ENCODE measurements around the gene SLC41A3.

DNA sequence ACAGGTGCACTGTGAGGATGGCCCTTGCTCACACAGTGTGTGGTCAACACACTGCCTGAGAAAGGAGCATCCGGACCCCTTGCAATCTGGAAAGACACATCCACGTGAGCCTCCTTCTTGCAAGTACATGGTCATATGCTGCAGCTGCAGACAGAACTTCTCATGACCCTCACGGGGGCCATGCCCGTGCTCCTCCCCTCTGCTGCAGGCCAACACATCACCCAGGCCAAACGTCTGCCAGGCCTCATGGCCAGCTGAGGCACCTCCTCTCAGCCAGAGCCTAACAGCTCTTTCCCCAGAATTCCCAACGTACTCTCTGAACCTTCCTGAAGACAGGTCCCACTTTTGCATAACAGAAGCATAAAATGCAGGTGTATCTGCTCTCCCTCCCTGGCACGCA, 25.3 kb downstream of the SLC41A3 start:
- TF ChIP-seq, protein P1, sequence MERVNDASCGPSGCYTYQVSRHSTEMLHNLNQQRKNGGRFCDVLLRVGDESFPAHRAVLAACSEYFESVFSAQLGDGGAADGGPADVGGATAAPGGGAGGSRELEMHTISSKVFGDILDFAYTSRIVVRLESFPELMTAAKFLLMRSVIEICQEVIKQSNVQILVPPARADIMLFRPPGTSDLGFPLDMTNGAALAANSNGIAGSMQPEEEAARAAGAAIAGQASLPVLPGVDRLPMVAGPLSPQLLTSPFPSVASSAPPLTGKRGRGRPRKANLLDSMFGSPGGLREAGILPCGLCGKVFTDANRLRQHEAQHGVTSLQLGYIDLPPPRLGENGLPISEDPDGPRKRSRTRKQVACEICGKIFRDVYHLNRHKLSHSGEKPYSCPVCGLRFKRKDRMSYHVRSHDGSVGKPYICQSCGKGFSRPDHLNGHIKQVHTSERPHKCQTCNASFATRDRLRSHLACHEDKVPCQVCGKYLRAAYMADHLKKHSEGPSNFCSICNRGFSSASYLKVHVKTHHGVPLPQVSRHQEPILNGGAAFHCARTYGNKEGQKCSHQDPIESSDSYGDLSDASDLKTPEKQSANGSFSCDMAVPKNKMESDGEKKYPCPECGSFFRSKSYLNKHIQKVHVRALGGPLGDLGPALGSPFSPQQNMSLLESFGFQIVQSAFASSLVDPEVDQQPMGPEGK (tag by site-specific recombination; IDR thresholded peaks at IDR 0.05) = no peak
- TF ChIP-seq, protein P2, sequence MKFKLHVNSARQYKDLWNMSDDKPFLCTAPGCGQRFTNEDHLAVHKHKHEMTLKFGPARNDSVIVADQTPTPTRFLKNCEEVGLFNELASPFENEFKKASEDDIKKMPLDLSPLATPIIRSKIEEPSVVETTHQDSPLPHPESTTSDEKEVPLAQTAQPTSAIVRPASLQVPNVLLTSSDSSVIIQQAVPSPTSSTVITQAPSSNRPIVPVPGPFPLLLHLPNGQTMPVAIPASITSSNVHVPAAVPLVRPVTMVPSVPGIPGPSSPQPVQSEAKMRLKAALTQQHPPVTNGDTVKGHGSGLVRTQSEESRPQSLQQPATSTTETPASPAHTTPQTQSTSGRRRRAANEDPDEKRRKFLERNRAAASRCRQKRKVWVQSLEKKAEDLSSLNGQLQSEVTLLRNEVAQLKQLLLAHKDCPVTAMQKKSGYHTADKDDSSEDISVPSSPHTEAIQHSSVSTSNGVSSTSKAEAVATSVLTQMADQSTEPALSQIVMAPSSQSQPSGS (tag by site-specific recombination; IDR thresholded peaks at IDR 0.05; ENCODE audit: low read depth) = no peak
- TF ChIP-seq, protein P3, sequence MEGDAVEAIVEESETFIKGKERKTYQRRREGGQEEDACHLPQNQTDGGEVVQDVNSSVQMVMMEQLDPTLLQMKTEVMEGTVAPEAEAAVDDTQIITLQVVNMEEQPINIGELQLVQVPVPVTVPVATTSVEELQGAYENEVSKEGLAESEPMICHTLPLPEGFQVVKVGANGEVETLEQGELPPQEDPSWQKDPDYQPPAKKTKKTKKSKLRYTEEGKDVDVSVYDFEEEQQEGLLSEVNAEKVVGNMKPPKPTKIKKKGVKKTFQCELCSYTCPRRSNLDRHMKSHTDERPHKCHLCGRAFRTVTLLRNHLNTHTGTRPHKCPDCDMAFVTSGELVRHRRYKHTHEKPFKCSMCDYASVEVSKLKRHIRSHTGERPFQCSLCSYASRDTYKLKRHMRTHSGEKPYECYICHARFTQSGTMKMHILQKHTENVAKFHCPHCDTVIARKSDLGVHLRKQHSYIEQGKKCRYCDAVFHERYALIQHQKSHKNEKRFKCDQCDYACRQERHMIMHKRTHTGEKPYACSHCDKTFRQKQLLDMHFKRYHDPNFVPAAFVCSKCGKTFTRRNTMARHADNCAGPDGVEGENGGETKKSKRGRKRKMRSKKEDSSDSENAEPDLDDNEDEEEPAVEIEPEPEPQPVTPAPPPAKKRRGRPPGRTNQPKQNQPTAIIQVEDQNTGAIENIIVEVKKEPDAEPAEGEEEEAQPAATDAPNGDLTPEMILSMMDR (tag by site-specific recombination; IDR thresholded peaks at IDR 0.05) = no peak
- no peak for TF ChIP-seq ZBTB20 (tag by site-specific recombination; IDR thresholded peaks at IDR 0.05)
- no peak for TF ChIP-seq ZNF530 (tag by site-specific recombination; IDR thresholded peaks at IDR 0.05; ENCODE audit: low read depth)
- TF ChIP-seq ZNF239 (tag by site-specific recombination; IDR thresholded peaks at IDR 0.05) = no peak
- TF ChIP-seq ZBTB48 (tag by site-specific recombination; IDR thresholded peaks at IDR 0.05) = no peak

Measured in HEK293 (cell line).